Skeletal muscle satellite cell (primary cell): ENCODE data around the gene SYMPK. TPM values are rescaled to one million over a fixed set of nuclear protein-coding genes. Genes with fewer than 3 reads are reported as not detected.

Experiments
- H3K27me3 ChIP-seq: 2 replicates; pipeline ENCODE4 v1.7.0; 2013; ENCODE audit warnings: low read length; ENCODE audit not compliant: control insufficient read depth, insufficient read depth
- H3K36me3 ChIP-seq: 2 replicates; pipeline ENCODE4 v1.7.0; 2013; ENCODE audit warnings: mild to moderate bottlenecking, control low read depth, low read length; ENCODE audit not compliant: insufficient read depth
- H3K4me1 ChIP-seq: 2 replicates; pipeline ENCODE4 v1.7.0; 2013; ENCODE audit warnings: low read length; ENCODE audit not compliant: control insufficient read depth, insufficient read depth
- H3K4me2 ChIP-seq: 2 replicates; pipeline ENCODE4 v1.7.0; 2013; ENCODE audit warnings: mild to moderate bottlenecking, low read length
- H3K4me3 ChIP-seq: 2 replicates; pipeline ENCODE4 v1.7.0; 2013; ENCODE audit warnings: low read length
- H3K9ac ChIP-seq: 2 replicates; pipeline ENCODE4 v1.7.0; 2013; ENCODE audit warnings: mild to moderate bottlenecking, low read depth, low read length, moderate library complexity
- H3K9me3 ChIP-seq: replicated peaks from 2 replicates; pipeline ENCODE4 v1.7.0; 2013; ENCODE audit warnings: mild to moderate bottlenecking, control low read depth, low read length
- total RNA-seq: library from RNA; depleted of rRNA; stranded (reverse); fragments of >200 nt; gene quantifications from 2 replicates; pipeline ENCODE4 v1.2.3, GENCODE V29; 2012; rRNA removed

The SYMPK gene
- 40.3 and 45.2 TPM in 2 replicates for total RNA-seq

- H3K4me1 ChIP-seq = peaks cover 10% of the 10 kb centered on the region
- H3K9me3 ChIP-seq = no peaks in the 10 kb centered on the region
- peak within 1 kb of the TSS; percentile 82 for H3K4me2 ChIP-seq
- H3K36me3 ChIP-seq = peaks cover 16% of the 10 kb centered on the region
- peak within 1 kb of the TSS; percentile 93 for H3K9ac ChIP-seq
- peak within 1 kb of the TSS; percentile 89 for H3K4me3 ChIP-seq
- H3K27me3 ChIP-seq = peaks cover 39% of the 10 kb centered on the region
Measured at GRCh38 chr19:45862564-45863334, at the start of gene SYMPK. Gene SYMPK (minus strand): TSS chr19:45863147. CDS start chr19:45854495, 8,652 bp downstream.

GRCh38 chr19:45911291-45911690 is 48.3 kb upstream of the SYMPK start:
- H3K27me3 ChIP-seq = peaks cover 33% of the 10 kb centered on the region
- no peak overlapping the region for H3K4me3 ChIP-seq
- H3K36me3 ChIP-seq = no peaks in the 10 kb centered on the region
- H3K9me3 ChIP-seq = no peaks in the 10 kb centered on the region
- H3K4me2 ChIP-seq = no peak overlapping the region
- H3K9ac ChIP-seq = no peak overlapping the region
- no peaks in the 10 kb centered on the region for H3K4me1 ChIP-seq

- Histone ChIP-seq H3K9me3 (no peaks in the 10 kb centered on the region), H3K27me3 (peaks cover 26% of the 10 kb centered on the region)
Measured at GRCh38 chr19:45908956-45909355, 46.0 kb upstream of the SYMPK start.

DNA sequence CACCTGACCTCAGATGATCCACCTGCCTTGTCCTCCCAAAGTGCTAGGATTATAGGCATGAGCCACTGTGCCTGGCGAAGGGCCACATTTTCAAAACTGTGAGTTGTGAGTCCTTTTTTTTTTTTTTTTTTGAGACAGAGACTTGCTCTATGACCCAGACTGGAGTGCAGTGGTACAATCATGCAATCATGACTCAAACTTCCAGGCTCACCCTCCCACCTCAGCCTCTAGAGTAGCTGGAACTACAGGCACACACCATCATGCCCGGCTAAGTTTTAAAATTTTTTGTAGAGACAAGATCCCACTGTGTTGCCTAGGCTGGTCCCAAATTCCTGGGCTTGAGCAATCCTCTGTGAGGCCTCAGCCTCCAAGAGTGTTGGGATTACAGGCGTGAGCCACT is 43.3 kb upstream of the SYMPK start:
- peaks cover 10% of the 10 kb centered on the region for H3K27me3 ChIP-seq
- H3K4me1 ChIP-seq = peaks cover 8% of the 10 kb centered on the region
- H3K4me2 ChIP-seq = no peak overlapping the region
- no peaks in the 10 kb centered on the region for H3K9me3 ChIP-seq
- H3K36me3 ChIP-seq = no peaks in the 10 kb centered on the region
- no peak overlapping the region for H3K4me3 ChIP-seq
- no peak overlapping the region for H3K9ac ChIP-seq

More at GRCh38 chr19:45908956-45909355, 46.0 kb upstream of the SYMPK start:
- Histone ChIP-seq H3K4me3 (no peak overlapping the region), H3K9ac (no peak overlapping the region), H3K36me3 (no peaks in the 10 kb centered on the region), H3K4me1 (no peaks in the 10 kb centered on the region), H3K4me2 (no peak overlapping the region)

- Histone ChIP-seq H3K4me3 (no peak overlapping the region), H3K4me1 (peaks cover 13% of the 10 kb centered on the region), H3K36me3 (peaks cover 1% of the 10 kb centered on the region), H3K9me3 (no peaks in the 10 kb centered on the region), H3K9ac (no peak overlapping the region), H3K27me3 (peaks cover 2% of the 10 kb centered on the region), H3K4me2 (no peak overlapping the region)
Measured at GRCh38 chr19:45905011-45905410, 42.1 kb upstream of the SYMPK start.

DNA sequence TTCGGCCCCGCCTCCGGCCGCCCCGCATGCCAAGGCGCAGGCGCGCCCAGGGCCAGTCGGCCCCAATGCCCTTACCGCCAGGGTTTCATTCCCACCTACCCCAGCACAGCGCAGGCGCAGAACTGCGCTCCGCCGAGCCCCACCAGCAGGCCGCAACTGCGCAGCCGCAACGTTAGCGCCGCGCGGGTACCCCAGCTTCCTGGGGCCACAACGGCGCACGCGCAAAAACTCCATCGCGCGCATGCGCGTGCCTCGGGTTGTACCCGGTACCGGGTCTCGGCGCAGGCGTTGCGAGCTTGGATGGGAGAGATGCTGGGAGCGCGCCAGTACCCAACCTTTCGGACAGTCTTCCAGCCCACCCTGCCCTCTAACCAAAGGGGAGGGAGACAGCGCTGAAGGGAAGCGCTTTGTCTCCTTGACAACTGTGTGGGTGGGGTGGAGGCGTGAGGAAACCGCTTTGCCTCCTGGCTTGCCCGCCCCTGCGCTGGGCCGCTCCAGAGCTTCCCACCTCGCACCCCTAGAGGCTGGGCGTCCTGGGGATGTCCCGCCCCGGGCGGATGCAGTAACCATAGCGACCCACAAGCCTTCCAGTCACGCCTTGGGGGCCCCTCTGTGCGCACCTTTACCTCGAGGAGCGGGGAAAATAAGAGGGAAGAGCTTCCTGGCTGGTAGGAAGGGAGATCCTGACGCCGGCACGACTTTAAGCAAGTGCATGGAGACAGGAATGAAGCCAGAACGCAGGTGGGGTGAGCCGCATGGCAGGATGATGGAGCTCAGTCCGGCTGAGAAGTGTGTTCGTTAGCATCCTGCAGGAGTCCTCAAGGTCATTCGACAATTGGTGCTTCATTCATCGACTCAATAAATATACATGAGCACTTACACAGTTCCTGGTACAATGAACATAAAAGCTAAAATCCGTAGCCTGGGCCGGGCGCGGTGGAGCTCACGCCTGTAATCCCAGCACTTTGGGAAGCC is 40.0 kb upstream of the SYMPK start:
- H3K4me3 ChIP-seq = peak overlapping the region; percentile 96
- no peaks in the 10 kb centered on the region for H3K9me3 ChIP-seq
- peaks cover 9% of the 10 kb centered on the region for H3K36me3 ChIP-seq
- no peaks in the 10 kb centered on the region for H3K27me3 ChIP-seq
- H3K4me2 ChIP-seq = peak overlapping the region; percentile 96
- H3K4me1 ChIP-seq = peaks cover 13% of the 10 kb centered on the region
- peak overlapping the region; percentile 89 for H3K9ac ChIP-seq

- Histone ChIP-seq H3K36me3 (peaks cover 9% of the 10 kb centered on the region), H3K9me3 (no peaks in the 10 kb centered on the region), H3K27me3 (no peaks in the 10 kb centered on the region), H3K4me3 (peak within 1 kb of the TSS; percentile 96), H3K4me1 (peaks cover 13% of the 10 kb centered on the region), H3K9ac (peak within 1 kb of the TSS; percentile 89), H3K4me2 (peak within 1 kb of the TSS; percentile 96)
Measured at GRCh38 chr19:45901912-45902650, 39.1 kb upstream of the SYMPK start, which contains the start of gene MYPOP. Gene MYPOP (minus strand): TSS chr19:45902613. CDS start chr19:45901773, 840 bp downstream.

GRCh38 chr19:45901432-45901911 is 38.5 kb upstream of the SYMPK start:
- H3K9ac ChIP-seq = no peak overlapping the region
- H3K4me1 ChIP-seq = peaks cover 13% of the 10 kb centered on the region
- H3K4me3 ChIP-seq = peak overlapping the region; percentile 96
- no peaks in the 10 kb centered on the region for H3K27me3 ChIP-seq
- peaks cover 9% of the 10 kb centered on the region for H3K36me3 ChIP-seq
- H3K4me2 ChIP-seq = peak overlapping the region; percentile 96
- H3K9me3 ChIP-seq = no peaks in the 10 kb centered on the region

- no peak overlapping the region for H3K9ac ChIP-seq
- peak overlapping the region; percentile 96 for H3K4me2 ChIP-seq
- no peaks in the 10 kb centered on the region for H3K9me3 ChIP-seq
- peaks cover 9% of the 10 kb centered on the region for H3K36me3 ChIP-seq
- peak overlapping the region; percentile 96 for H3K4me3 ChIP-seq
- H3K27me3 ChIP-seq = no peaks in the 10 kb centered on the region
- H3K4me1 ChIP-seq = peaks cover 13% of the 10 kb centered on the region
Measured at GRCh38 chr19:45900738-45901431, 37.9 kb upstream of the SYMPK start.

DNA sequence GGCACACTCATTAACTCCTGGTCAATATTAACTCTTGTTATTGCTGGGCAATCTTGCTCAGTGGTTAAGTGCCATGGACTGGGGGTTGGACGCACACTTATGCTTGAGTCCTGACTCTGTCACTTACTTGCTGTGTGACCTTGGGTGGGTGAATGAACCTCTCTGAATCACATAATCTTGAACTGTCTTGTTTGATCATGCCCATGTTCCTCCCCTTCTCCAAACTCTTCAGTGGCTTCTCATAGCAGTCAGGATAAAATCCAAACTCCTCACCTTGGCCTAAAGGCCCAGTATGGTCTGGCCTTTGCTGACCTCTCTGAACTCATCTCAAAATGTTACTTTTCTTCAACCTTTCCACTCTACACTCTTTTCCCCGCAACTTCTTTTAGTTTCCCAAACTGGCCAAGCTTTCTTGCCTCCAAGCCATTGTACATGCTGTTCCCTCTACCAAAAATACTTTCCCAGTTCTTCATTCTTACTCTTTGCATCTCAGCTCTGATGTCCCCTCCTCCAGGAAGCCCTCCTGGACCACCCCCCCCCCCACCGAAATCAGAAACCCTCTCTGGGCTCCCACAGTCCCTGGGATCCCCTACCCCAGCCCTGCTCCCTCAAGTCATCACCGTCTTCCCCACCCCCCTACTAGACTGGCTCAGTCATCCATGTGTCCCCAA is 37.1 kb upstream of the SYMPK start:
- no peaks in the 10 kb centered on the region for H3K9me3 ChIP-seq
- no peak overlapping the region for H3K4me3 ChIP-seq
- H3K9ac ChIP-seq = no peak overlapping the region
- no peaks in the 10 kb centered on the region for H3K27me3 ChIP-seq
- H3K36me3 ChIP-seq = peaks cover 14% of the 10 kb centered on the region
- no peak overlapping the region for H3K4me2 ChIP-seq
- peaks cover 13% of the 10 kb centered on the region for H3K4me1 ChIP-seq
